SJCRH30 (cell line): Measurements from ENCODE around the gene SMG7. TPM values are rescaled to one million over a fixed set of nuclear protein-coding genes. Genes with fewer than 3 reads are reported as not detected.

Source experiments
- DNase-seq, 2 experiments: peaks; one replicate each; pipeline ENCODE4 v3.0.0-alpha.2; 2015 to 2020
- H3K27ac ChIP-seq: fragments of 250-450 bp; sonication (Bioruptor Pico); 2 replicates; pipeline ENCODE4 v1.5.1; 2020; ENCODE audit warnings: mild to moderate bottlenecking, moderate library complexity
- H3K27me3 ChIP-seq: fragments of 250-450 bp; sonication (Bioruptor Pico); 2 replicates; pipeline ENCODE4 v1.5.1; 2020; ENCODE audit warnings: mild to moderate bottlenecking, moderate library complexity
- H3K36me3 ChIP-seq: fragments of 250-450 bp; sonication (Bioruptor Pico); 2 replicates; pipeline ENCODE4 v1.5.1; 2020; ENCODE audit warnings: mild to moderate bottlenecking, moderate library complexity
- H3K4me1 ChIP-seq: fragments of 250-450 bp; sonication (Bioruptor Pico); 2 replicates; pipeline ENCODE4 v1.5.1; 2020; ENCODE audit warnings: mild to moderate bottlenecking, moderate library complexity
- H3K4me3 ChIP-seq: fragments of 250-450 bp; sonication (Bioruptor Pico); 2 replicates; pipeline ENCODE4 v1.5.1; 2020; ENCODE audit warnings: mild to moderate bottlenecking, moderate library complexity
- H3K9me3 ChIP-seq: fragments of 250-450 bp; sonication (Bioruptor Pico); replicated peaks from 2 replicates; pipeline ENCODE4 v1.5.1; 2020; ENCODE audit warnings: mild to moderate bottlenecking, moderate library complexity
- total RNA-seq: library from RNA; depleted of rRNA; stranded (reverse); fragments of >200 nt; shearing (Covaris generic); gene quantifications from 2 replicates; pipeline ENCODE4 v1.2.3, GENCODE V29; 2014; rRNA removed

The SMG7 gene
- total RNA-seq, 1 experiment from 2014 or later = 19.1 TPM

- Histone ChIP-seq H3K27me3 (no peaks in the 10 kb centered on the region), H3K9me3 (no peaks in the 10 kb centered on the region)
- DNase-seq = no peak
Measured at GRCh38 chr1:183590244-183591191, 118.2 kb downstream of the SMG7 start, which contains the start of gene NCF2. NCF2 (minus strand) TSS chr1:183590459; CDS start chr1:183590329, 130 bp downstream.

DNA sequence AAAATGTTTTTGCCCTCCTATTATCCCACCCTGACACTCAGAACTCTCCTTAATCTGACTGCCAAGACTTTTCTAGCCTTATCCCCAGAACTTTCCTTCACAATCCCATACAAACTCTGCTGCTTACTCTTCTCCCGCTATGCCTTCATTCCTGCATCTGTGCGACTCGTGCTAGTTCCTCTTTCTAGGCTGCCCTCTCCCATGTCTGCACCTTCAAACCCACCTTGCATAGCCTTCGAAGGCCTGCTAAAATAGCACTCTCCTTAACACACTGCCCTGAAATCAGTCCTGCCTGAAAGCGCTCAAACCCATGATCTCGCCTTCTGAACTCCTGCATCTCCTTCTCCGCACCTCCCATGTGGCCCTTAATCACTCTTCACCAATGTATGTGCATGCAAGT is 120.4 kb downstream of the SMG7 start:
- H3K9me3 ChIP-seq = no peaks in the 10 kb centered on the region

More at GRCh38 chr1:183590244-183591191, 118.2 kb downstream of the SMG7 start, which contains the start of gene NCF2:
- H3K4me3 ChIP-seq = no peak within 1 kb of the TSS
- H3K27ac ChIP-seq = no peak within 1 kb of the TSS
- H3K36me3 ChIP-seq = no peaks in the 10 kb centered on the region
- no peaks in the 10 kb centered on the region for H3K4me1 ChIP-seq

GRCh38 chr1:183593356-183593755 is 121.1 kb downstream of the SMG7 start:
- Histone ChIP-seq H3K27ac (no peak overlapping the region), H3K4me3 (no peak overlapping the region), H3K4me1 (no peaks in the 10 kb centered on the region), H3K9me3 (no peaks in the 10 kb centered on the region), H3K36me3 (no peaks in the 10 kb centered on the region), H3K27me3 (no peaks in the 10 kb centered on the region)
- no peak for DNase-seq

More for the DNA sequence above, 120.4 kb downstream of the SMG7 start:
- H3K4me1 ChIP-seq = no peaks in the 10 kb centered on the region
- no peak overlapping the region for H3K27ac ChIP-seq
- no peaks in the 10 kb centered on the region for H3K27me3 ChIP-seq
- H3K4me3 ChIP-seq = no peak overlapping the region
- no peak for DNase-seq
- H3K36me3 ChIP-seq = no peaks in the 10 kb centered on the region

DNA sequence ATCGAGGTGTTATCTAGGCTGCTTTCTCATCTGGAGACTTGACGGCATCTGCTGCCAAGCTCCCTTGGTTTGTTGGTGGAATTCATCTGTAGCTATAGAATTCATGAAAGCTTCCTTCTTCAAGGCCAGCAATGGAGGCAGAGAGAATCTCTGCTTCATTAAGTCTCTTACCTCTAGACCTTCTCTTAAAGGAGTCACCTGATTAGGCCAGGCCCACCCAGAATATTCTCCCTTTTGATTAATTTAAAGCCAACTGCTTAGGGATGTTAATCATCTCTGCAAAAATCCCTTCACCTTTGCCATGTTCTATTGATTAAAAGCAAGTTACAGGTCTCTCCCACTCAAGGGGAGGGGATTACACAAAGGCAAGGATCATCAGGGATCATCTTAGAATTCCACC is 123.2 kb downstream of the SMG7 start:
- DNase-seq = no peak
- H3K9me3 ChIP-seq = no peaks in the 10 kb centered on the region
- H3K36me3 ChIP-seq = no peaks in the 10 kb centered on the region

DNA sequence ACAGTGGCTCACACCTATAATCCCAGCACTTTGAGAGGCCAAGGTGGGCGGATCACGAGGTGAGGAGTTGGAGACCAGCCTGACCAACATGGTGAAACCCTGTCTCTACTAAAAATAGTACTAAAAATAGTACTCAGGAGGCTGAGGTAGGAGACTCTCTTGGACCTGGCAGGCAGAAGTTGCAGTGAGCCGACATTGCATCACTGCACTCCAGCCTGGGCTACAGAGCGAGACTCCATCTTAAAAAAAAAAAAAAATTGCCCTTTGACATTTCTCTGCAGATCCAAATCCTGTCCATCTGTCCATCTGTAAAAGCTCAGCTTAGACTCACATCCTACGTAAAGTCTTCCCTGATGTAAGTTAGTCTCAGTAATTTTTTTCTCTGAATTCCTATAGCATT is 124.2 kb downstream of the SMG7 start:
- no peaks in the 10 kb centered on the region for H3K4me1 ChIP-seq
- DNase-seq = no peak
- no peak overlapping the region for H3K27ac ChIP-seq
- no peak overlapping the region for H3K4me3 ChIP-seq
- H3K9me3 ChIP-seq = no peaks in the 10 kb centered on the region
- no peaks in the 10 kb centered on the region for H3K27me3 ChIP-seq
- H3K36me3 ChIP-seq = no peaks in the 10 kb centered on the region

More for the DNA sequence above, 123.2 kb downstream of the SMG7 start:
- no peak overlapping the region for H3K27ac ChIP-seq
- no peak overlapping the region for H3K4me3 ChIP-seq
- H3K4me1 ChIP-seq = no peaks in the 10 kb centered on the region
- no peaks in the 10 kb centered on the region for H3K27me3 ChIP-seq

GRCh38 chr1:183597656-183598347 is 125.5 kb downstream of the SMG7 start:
- Histone ChIP-seq H3K36me3 (no peaks in the 10 kb centered on the region), H3K4me3 (no peak overlapping the region), H3K27me3 (no peaks in the 10 kb centered on the region), H3K9me3 (no peaks in the 10 kb centered on the region), H3K4me1 (no peaks in the 10 kb centered on the region), H3K27ac (no peak overlapping the region)
- no peak for DNase-seq

- Histone ChIP-seq H3K27me3 (no peaks in the 10 kb centered on the region), H3K9me3 (no peaks in the 10 kb centered on the region), H3K27ac (no peak overlapping the region), H3K4me1 (no peaks in the 10 kb centered on the region), H3K4me3 (no peak overlapping the region), H3K36me3 (no peaks in the 10 kb centered on the region)
- no peak for DNase-seq
Measured at GRCh38 chr1:183598386-183598785, 126.1 kb downstream of the SMG7 start.

- no peak for DNase-seq
- H3K4me1 ChIP-seq = peaks cover 5% of the 10 kb centered on the region; the same call in 1 of the 2 replicates
- no peak overlapping the region for H3K4me3 ChIP-seq
- H3K27ac ChIP-seq = no peak overlapping the region
- H3K27me3 ChIP-seq = no peaks in the 10 kb centered on the region
- no peaks in the 10 kb centered on the region for H3K36me3 ChIP-seq
- no peaks in the 10 kb centered on the region for H3K9me3 ChIP-seq
Measured at GRCh38 chr1:183600136-183600535, 127.8 kb downstream of the SMG7 start.

- Histone ChIP-seq H3K36me3 (no peaks in the 10 kb centered on the region), H3K27me3 (no peaks in the 10 kb centered on the region), H3K4me1 (peaks cover 5% of the 10 kb centered on the region; the same call in 1 of the 2 replicates), H3K27ac (no peak overlapping the region), H3K4me3 (no peak overlapping the region), H3K9me3 (no peaks in the 10 kb centered on the region)
- no peak for DNase-seq
Measured at GRCh38 chr1:183600634-183601033, 128.3 kb downstream of the SMG7 start.

- no peak for DNase-seq
- H3K36me3 ChIP-seq = no peaks in the 10 kb centered on the region
- no peak overlapping the region for H3K27ac ChIP-seq
- peaks cover 5% of the 10 kb centered on the region; the same call in 1 of the 2 replicates for H3K4me1 ChIP-seq
- no peaks in the 10 kb centered on the region for H3K27me3 ChIP-seq
- H3K9me3 ChIP-seq = no peaks in the 10 kb centered on the region
- H3K4me3 ChIP-seq = no peak overlapping the region
Measured at GRCh38 chr1:183602510-183602909, 130.2 kb downstream of the SMG7 start.

Other genes starting within 250 kb of the SMG7 start
- not detected in 2 replicates for gene NMNAT2, start 54.1 kb upstream of the SMG7 start, total RNA-seq
- gene NCF2, start 118.0 kb downstream of the SMG7 start, total RNA-seq = 0.25 and 0.55 TPM in 2 replicates
- 67.7 and 68.8 TPM in 2 replicates for gene ARPC5, start 163.3 kb downstream of the SMG7 start, total RNA-seq
- gene APOBEC4, start 180.8 kb downstream of the SMG7 start, total RNA-seq = not detected in 2 replicates